SHP77 (cell line): ENCODE results near the gene TRIM66.

ENCODE experiments used
- DNase-seq, 2 experiments: peaks; one replicate each; lab custom pipeline; 2025; lab: John Stamatoyannopoulos, UW

TRIM66 gene, protein sequence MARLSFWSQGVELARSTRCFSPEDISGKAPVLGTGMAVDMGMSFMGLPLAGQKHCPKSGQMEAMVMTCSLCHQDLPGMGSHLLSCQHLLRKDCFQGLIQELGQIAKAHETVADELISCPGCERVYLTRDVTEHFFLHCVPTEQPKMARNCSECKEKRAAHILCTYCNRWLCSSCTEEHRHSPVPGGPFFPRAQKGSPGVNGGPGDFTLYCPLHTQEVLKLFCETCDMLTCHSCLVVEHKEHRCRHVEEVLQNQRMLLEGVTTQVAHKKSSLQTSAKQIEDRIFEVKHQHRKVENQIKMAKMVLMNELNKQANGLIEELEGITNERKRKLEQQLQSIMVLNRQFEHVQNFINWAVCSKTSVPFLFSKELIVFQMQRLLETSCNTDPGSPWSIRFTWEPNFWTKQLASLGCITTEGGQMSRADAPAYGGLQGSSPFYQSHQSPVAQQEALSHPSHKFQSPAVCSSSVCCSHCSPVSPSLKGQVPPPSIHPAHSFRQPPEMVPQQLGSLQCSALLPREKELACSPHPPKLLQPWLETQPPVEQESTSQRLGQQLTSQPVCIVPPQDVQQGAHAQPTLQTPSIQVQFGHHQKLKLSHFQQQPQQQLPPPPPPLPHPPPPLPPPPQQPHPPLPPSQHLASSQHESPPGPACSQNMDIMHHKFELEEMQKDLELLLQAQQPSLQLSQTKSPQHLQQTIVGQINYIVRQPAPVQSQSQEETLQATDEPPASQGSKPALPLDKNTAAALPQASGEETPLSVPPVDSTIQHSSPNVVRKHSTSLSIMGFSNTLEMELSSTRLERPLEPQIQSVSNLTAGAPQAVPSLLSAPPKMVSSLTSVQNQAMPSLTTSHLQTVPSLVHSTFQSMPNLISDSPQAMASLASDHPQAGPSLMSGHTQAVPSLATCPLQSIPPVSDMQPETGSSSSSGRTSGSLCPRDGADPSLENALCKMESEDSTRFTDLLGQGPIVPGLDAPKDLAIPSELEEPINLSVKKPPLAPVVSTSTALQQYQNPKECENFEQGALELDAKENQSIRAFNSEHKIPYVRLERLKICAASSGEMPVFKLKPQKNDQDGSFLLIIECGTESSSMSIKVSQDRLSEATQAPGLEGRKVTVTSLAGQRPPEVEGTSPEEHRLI (N-terminal part only)

DNA sequence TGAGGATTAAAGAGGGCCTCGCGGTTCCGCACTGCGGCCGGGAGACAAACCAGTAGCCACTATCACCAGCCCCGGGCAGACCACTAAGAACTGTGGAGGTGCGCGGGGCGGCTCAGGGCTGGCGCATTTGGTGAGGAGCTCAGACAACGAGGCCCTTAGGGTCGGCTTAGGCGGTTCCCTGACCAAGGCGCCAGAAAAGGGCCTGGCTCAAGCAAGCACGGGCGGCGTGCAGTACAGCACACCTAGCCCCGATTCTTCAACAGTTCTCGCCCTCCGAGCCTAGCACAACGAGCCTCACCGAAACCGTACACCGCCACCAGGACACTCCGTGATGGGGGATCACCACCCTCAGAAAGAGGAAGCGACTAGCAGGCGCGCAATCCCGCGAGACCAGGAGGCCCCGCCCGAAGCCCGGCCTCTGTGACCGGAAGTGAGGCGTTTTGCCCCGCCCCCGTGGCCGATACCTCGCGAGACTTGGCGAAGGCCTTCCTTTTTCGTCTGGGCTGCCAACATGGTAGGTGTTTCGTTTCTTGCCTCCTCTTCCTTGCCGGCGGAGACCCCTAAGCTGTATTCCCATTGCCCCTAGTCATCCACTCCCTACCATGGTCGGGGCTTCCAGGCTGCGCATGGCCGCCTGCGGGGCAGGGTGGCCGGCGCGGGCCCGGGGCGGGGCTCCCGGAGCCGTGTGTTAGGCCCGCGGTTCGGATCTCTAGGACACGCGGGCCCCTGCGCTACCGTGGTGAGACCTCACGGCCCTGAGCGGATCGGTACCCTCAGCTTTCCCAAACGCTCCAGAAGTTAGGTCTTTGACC lies at the start of gene TRIM66, which contains the start of gene RPL27A:
TSS of gene TRIM66 (minus strand) at position 363 of the 812 bp plus-strand sequence. CDS start 10,391 bp downstream, outside the sequence.
TSS of gene RPL27A (plus strand) at position 490 of the 812 bp plus-strand sequence. CDS start at position 512, 22 bp downstream.
- peak; percentile 49 to 83 for DNase-seq

DNA sequence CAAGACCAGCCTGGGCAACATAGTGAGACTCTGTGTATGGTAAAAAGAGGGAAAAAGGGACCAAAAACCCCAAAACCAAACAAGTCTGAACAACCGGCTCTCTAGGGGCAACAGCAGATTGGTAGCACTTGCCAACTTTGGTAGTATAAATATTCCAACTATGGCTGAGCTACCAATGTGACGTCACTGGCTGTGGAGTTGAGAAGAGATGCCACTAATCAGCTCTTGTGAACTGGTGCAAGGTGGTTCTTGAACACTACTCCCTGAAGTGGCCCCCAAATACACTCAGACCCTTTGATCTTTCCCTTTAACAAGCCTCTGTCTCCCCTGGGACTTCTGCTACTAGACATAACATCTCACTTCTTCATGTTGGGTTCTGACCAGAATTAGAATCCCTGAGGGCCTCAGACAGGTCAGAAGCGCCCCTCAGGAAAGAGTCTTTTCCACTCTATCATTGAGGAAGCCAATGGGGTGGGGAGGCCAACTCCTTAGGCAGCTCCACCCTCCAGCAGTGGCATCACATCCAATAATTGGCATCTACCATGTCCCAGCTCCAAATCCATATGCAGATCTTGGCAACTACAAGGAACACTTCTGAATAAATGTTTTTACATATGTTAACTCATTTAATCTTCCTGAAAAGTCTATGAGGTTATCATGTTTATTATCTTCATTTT lies 49.3 kb upstream of the TRIM66 start:
- no peak for DNase-seq

DNA sequence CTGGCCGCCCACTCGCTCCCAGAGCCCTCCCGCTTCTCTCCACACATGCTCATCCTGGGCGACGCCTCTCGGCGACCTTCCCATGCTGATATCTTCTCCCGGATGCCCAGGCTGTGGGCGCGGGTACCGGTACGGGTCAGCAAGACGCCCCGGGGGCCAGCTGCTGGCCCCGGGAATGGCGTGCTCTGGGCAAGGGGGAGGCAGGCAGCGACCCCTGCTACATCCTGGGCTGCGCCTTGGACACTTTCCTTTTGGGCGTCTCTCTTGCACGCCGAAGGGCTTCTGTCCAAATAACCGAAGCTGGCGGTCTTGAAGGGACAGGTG lies 48.2 kb upstream of the TRIM66 start:
- no peak for DNase-seq

DNA sequence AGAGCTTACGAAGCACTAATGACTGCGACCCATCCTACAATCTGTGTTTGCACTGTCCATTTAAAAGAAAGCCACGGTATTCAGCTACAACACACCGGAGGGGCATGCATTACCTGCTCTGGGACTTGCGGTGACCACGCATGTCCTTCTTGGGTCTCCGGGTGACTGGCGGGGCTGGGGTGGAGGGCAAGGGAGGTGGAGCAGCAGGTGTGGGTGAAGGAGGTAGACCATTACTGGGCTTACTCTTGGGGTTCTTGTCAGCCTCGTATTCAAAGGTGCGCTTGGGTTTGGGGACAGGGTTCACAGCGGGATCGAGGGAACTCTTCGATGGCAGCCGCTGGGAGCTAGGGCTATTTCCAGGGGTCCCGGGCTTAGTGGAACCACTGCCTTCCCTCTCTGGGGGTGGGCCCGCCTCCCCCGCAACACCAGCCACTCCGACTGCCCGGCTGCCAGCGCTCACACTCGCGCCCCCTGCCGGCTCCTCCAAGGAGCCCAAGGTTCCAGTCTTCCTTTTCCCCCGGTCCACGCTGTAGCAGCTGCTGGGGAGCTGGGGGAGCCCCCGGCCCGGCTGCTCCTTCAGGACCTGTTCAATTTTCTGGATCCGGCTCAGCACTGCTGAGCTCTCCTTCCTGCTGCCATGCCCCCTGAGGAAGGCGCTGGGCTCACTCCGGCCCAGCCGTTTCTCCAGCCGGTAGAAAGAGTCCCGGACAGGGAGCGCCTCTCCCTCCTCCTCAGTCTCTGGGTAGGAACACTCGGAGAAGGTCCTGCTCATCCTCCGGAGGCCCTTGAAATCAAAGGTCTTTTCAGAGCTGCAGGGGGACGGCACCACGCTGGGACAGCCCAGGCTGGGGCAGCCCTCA lies 47.6 kb upstream of the TRIM66 start:
- DNase-seq, result no peak

DNA sequence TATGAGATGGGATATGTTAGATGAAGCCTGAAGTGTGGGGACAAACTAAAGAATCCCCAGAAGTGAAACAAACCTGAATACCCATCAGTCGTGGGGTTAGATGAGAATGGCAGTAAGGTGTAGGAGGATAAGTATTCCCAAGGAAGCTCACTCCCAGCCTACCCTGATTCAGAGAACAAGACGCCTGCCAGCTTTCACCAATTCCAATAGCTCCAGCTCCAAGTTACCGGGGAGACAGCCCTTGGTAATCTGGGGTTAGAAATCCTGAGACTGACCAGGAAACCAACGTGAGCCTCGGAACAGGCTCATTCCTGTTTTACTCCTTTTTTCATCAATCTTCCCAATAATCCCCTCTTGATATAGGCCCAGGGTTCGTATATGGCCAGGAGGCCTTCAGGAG lies 46.6 kb upstream of the TRIM66 start:
- no peak for DNase-seq

DNA sequence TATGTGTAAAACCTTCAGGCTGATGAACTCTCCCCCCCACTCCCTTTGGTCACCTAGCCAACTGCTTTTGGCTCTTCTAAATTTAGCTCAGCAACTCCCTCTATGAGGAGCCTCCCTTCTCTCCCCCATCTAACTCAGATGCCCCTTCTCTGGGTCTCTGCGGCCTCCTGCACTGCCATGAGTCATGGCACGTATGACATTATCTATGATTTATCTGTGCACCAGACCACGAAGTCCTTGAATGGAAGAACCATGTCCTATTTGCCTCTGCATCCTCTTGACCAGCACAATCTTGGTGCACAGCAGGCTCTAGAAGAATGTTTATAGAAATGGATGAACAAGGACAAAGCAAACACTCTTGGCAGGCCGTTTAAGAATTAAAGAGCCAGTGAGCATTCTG lies 46.1 kb upstream of the TRIM66 start:
- DNase-seq, result no peak

DNA sequence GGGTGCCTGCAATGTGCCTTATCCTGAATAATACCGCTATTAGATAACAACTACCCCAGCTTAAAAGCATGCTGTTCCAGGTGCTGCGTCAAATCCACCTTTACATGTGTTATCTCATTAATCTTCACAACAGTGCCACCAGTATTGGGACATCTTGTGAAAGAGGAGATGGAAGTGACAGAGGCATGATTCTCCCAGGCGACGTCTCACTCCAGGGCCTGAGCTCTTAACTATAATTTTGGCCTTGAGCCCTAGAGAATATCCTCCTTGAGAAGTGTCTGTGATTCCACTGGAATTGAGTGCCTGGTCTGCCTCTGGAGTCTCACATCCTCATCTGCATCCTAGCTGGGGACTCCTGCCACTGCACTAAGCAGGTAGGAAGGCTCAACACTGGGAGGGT lies 43.9 kb upstream of the TRIM66 start:
- DNase-seq, result no peak

DNA sequence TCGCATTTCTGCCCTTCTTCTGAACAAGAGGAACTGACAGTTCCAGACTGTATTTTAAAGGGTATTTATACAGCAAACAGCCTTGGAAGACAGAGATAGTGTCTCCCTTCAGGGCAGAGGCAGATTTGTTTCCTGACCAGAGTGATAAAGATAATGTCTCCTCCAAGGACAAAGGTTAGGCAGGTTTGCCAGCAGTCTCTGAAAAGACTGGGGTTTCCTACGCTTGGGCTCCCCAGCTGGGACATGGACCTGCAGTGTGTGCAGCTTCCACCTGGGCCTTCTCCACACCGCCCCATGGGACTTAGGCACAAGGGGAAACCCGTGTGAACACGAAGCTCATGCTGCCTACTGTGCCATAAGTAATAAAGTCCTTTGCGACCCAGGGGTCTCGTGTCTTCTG lies 42.2 kb upstream of the TRIM66 start:
- no peak for DNase-seq

DNA sequence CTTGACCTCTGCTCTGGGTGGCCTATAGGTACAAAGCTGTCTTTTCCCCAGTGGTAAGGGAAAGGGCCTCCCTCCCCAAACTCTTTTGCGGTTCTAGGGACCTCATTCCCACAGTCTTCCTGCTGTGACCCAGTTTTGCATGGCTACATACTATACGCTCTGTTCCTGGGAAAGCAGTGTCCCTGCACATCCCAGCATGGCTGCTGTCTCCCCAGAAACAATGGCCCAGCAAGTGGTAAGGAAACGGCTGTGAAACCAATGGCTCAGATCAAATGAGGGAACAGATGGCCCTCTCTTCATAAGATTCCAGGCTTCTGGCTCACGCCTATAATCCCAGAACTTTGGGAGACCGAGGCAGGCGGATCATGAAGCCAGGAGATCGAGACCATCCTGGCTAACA lies 41.2 kb upstream of the TRIM66 start:
- DNase-seq, result no peak

DNA sequence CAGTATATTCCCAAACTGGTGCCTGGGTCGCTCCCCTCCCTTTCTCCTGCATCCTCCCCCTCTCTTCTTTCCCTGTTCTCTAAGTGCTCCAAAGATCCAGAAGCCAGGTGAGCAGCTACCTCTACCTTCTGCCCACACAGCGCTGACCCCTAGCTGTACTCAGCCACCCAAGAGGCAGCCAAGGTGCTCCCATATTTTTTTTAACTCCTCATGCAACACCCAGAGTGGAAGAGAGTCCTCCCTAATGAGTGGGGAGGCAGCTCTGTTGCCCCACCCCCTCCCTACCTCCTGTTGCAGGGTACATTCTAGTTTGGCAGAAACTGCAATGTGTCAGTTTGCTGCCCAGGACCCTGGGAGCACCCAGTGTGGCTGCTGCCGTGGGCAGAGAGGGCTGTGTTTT lies 40.3 kb upstream of the TRIM66 start:
- no peak for DNase-seq

DNA sequence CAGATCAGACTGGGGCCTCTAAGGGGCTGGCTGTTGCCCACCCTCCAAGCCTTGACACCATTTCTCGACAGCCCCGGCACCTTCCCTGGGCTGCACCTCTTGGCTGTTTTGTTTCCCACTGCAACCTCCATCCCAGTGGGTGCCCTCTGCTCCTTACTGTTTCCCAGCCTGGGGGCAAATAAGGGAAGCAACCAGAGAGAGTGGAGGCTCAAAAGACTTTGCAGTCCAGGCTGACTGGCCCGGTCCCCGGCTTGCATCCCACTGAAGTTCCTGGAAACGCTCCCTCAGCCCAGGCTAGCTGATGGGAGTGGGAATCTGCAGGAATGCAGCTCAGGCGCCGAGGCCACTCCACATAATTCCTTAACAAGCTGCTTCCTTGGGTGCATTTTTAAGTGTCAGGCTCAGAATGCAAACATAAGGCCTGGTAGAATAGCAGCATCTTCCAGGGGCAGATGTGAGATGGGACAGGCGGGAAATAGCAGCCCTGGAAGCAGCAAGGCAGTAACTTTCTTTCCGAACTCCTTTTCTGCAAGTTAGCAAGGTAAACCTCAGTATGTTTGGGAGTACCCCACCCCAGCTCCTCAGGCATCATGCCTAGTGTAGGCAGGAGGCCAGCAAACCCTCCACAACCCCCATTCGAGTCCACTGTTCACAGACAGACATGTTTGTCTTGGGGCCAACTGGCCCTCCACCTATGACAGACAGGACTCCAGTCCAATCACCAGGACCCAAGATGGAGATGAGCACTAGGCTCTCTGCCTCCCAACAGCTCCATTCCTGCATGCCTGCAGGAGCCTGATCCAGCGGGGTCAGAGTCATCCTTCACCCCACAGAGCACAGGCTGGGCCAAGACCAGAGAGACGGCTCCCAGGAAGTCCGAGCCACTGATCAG lies 39.4 kb upstream of the TRIM66 start:
- no peak for DNase-seq

DNA sequence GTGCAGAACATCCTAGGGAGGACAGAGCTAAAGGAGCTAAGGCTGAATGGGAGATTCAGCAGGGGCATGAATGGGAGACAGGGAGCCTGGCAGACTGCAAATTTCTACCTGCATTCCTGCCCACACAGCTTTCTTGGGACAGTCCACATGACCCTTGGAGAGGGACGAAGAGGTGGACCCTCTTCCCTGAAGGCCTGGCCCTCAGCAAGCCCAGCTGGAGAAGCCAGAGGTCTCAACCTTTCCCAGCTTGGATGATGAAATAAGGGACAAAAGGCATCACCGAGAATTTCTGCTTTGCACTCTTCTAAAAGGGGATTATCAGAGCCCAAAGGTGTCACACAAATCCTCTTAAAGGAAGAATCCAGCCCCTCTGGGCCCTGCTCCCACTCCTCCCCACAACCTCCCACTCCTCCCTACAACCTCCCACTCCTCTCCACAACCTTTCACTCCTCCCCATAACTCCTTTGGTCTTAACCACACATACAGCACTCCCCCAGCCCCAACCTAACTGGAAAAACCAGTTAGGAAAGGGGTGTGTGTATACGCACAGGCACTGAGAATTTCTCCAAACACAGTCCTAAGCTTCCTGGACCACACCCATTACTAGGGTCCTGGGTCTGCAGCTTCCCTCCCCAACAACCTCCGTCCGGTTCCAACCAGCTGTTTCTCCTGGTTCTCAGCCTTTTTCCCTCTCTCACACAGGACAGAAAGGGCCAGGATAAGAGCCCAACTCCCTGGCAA lies 38.6 kb upstream of the TRIM66 start:
- no peak for DNase-seq

DNA sequence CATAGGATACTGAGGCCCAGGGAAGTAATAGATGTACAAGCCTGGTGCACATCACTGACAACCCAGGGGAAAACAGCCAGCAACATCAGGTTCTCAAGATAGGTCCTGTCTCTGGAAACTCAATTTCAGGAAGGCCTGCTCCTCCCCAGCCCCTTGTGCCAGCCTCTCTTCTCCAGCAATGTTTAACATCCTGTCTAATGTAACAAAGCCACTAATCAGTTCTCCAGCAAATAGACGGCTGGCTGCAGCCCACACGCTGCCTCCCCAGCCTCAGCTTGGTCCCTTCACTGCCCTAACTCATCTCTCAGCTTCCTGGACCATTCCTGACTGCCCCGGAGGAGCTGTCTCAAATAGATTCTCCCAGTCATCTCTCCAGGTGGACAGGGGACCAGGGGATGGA lies 37.9 kb upstream of the TRIM66 start:
- DNase-seq, result no peak

DNA sequence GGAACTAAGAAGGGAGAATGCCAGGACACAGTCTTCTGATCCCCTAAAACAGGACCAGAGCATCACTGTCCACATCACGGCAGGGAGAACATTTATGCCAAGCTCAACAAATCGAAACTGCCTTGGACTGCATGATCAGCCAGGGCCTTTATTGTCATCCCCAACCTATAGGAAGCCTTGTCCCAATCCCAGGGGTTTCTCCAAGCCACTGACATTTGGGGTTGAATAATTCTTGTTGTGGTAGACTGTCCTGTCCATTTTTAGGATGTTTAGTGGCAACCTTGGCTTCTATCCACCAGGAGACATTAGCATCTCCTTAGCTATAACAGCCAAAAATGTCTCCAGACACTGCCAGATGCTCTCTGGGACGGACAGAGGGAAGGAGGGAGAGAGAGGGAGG lies 37.3 kb upstream of the TRIM66 start:
- DNase-seq, result no peak

DNA sequence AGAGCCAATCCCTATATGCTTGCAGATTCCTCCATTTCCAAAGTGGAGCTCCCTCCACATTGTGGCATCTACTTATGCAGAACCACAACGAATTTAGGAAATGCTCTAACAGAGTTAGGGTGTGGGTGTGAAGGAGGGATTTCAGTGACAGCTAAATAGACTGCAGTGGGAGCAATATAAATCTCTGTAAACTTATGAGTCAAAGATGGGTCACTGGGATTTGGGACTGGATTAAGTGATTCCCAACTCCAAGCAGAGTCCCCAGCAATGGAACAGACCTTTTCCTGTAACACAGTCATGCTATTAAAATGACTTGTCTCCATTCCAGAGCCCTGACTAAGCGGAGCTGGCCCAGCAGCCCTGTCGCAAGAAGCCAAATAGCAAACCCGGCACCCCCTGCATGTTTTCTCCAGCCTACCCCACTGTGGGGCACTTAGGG lies 36.8 kb upstream of the TRIM66 start:
- DNase-seq, result no peak

DNA sequence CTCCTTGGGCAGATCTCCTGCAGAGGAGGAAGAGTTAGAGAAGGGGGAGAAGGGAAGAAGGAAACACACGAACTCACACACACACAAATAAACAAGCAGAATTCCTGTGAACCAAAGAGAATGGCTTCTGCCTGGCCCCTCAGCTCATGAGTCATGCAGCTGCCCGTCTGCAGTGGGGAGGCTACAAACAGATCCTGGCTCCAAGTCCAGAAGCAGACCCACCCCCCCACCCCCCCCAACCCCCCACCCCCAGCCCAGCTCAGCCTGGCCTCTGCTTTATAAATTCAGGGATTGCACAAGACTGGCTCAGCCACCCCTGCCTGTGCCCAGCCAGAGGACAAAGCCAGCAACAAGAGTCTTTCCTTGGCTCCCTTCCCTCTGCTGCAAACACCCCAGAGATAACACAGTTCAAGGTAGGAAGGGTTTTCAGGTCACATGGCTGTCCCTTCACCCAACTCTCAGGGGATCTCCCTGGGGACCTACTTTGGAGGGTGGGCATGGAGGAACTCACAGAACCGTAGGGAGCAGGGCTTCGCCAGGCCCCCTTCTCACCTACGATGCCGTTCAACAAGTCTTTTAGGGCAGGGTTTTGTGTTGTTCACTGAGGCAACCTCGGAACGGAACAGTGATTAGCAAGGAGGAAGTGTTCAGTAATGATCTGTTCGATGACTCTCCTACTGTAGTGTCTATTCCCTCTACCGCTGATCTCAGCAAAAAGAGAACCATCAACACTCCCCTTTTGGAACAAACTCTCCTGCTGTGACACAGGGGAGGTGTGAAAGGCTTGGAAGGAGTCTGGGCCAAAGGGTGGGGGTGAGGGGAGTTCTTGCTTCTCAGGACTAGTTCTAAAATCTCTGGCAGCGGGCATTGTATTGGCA lies 35.6 kb upstream of the TRIM66 start:
- DNase-seq, result no peak

DNA sequence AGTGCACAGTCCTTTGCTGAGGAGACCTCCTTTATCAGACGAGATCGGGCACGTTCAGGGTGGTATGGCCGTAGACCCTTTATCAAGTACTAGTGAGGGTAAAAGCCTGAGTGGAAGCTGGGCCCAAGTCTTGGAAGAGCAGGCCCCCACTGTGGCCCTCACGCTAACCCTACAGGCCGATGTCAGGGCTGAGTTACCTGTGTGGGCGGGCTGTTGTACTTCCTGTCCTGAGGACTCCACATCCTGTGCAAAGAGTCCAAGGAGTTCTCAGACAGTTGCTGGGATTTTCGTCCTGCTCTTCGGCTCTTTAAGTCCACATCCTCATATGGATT lies 35.0 kb upstream of the TRIM66 start:
- DNase-seq, result no peak

DNA sequence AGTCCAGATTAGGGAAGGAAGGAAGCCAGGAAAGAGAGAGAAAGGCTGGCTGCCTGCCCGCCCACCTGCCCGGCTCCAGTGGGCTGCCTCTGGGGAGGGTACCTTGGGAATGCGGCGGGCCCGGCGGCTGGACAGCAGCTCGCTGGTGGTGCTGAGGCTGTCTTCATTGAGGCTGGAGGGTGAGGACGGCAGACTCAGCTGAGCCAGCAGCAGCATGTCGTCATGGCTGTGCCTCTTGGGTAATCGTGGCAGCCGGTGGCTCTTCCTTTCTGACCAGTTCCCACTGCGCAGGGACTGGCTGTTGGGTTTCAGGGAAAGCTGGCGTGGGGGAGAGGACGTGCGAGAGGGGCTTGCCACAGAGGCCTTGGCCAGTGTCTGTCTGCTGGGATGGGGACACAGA lies 33.0 kb upstream of the TRIM66 start:
- DNase-seq, result no peak
